MCF 10A (cell line): ENCODE results near the gene SLC18A3. TPM values are rescaled to one million over a fixed set of nuclear protein-coding genes. Genes with fewer than 3 reads are reported as not detected.

ENCODE experiments used
- BruUV-seq: library from RNA; stranded (reverse); fragments of 400-500 nt; replicated peaks from 2 replicates; lab custom pipeline; 2021; lab: Mats Ljungman, UMichigan
- CTCF ChIA-PET: fragments of 300-600 bp; sonication (Branson Sonifier 250); formaldehyde crosslinking; extraction: SDS; loops from one replicate; lab custom pipeline; 2021; ENCODE audit warnings: antibody characterized with exemption, inconsistent platforms; lab: Yijun Ruan, JAX
- POLR2A ChIA-PET: fragments of 300-600, 350-650 bp; sonication (Branson Sonifier 250); formaldehyde crosslinking; extraction: SDS; loops from one replicate; lab custom pipeline; 2020; ENCODE audit warnings: antibody characterized with exemption, inconsistent platforms; lab: Yijun Ruan, JAX
- DNase-seq: peaks from one replicate; pipeline ENCODE4 v3.0.0-alpha.2; 2018; ENCODE audit not compliant: unreplicated experiment
- H3K27ac Mint-ChIP-seq: one replicate; pipeline ENCODE4 v1.8.0; 2022; ENCODE audit warnings: mild to moderate bottlenecking, low read depth, mixed read lengths; ENCODE audit not compliant: unreplicated experiment
- H3K27me3 Mint-ChIP-seq: one replicate; pipeline ENCODE4 v1.8.0; 2022; ENCODE audit warnings: mixed read lengths; ENCODE audit not compliant: insufficient read depth, unreplicated experiment
- H3K36me3 Mint-ChIP-seq: one replicate; pipeline ENCODE4 v1.8.0; 2022; ENCODE audit warnings: mild to moderate bottlenecking, moderate library complexity, mixed read lengths; ENCODE audit not compliant: insufficient read depth, unreplicated experiment
- H3K4me1 Mint-ChIP-seq: one replicate; pipeline ENCODE4 v1.8.0; 2022; ENCODE audit warnings: mixed read lengths; ENCODE audit not compliant: insufficient read depth, unreplicated experiment
- H3K4me3 Mint-ChIP-seq: one replicate; pipeline ENCODE4 v1.8.0; 2022; ENCODE audit warnings: mild to moderate bottlenecking, moderate library complexity, mixed read lengths; ENCODE audit not compliant: unreplicated experiment
- H3K9me3 Mint-ChIP-seq: one replicate; pipeline ENCODE4 v1.8.0; 2022; ENCODE audit warnings: mixed read lengths; ENCODE audit not compliant: unreplicated experiment
- intact Hi-C: fragments of 100-400 bp; cut with micrococcal nuclease; formaldehyde crosslinking; loops from 2 replicates; pipeline ENCODE4 v1.14.1; 2022
- total RNA-seq: library from RNA; stranded (reverse); gene quantifications from 2 replicates; pipeline ENCODE4 v1.2.3, GENCODE V29; 2022
- TF ChIP-seq, protein P1 (sequence below): fragments of 200-600 bp; IDR thresholded peaks from one replicate; pipeline ENCODE4 v1.8.0; 2022; ENCODE audit warnings: antibody characterized with exemption, mild to moderate bottlenecking; ENCODE audit not compliant: unreplicated experiment

SLC18A3 gene
- total RNA-seq, 1 experiment from 2014 or later, result not detected

DNA sequence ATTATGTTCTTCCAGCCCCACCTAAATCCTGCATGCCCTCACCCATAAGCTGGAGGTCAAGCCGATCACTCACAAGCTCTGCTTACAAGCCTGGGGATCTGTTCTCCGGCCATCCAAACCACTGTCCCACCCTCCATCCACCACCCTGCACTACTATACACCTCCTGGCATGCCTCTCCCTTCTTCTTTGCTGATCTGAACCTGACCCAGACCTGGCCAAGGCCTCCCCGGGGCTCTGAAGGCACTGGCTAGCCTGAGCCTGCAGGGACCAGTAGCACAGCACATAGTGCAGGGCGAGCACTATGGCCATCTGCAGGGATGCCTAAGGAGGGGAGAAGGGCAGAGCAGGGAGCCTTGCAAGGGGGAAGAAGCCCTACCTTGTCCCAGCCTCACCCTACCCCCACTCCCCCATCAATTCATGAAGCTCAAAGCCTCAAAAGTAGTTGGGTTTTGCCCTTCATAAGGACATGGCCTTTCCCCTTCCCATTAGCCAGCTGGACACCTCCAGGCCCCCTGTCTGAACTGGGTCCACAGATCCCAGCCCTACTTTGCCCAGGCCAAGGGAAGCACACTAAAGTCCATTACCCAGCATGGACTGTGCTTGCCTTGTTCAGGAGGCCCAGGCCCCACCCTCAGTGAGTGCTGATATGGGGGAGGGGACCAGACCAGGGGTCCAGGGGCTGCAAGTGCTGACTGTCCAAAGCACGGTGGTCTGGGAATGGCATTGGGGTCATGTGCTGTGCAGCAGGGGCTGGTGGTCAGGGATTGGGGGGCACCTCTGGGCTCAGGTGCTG is 33.3 kb downstream of the SLC18A3 start:
- ChIA-PET CTCF (no interaction called here), POLR2A (interaction anchor here (0.7 to 1.3 kb wide), 3 partner anchors 19 to 1512 kb away, joined by 3 read pairs; partner anchors contain the start of gene ERCC6)
- no peak overlapping the region for H3K27ac Mint-ChIP-seq
- H3K4me1 Mint-ChIP-seq, result no peaks in the 10 kb centered on the region
- DNase-seq, result no peak
- intact Hi-C loops, result no loop called here
- no peak overlapping the region for H3K4me3 Mint-ChIP-seq
- H3K27me3 Mint-ChIP-seq, result peaks cover 38% of the 10 kb centered on the region
- H3K36me3 Mint-ChIP-seq, result no peaks in the 10 kb centered on the region
- TF ChIP-seq, protein P1, sequence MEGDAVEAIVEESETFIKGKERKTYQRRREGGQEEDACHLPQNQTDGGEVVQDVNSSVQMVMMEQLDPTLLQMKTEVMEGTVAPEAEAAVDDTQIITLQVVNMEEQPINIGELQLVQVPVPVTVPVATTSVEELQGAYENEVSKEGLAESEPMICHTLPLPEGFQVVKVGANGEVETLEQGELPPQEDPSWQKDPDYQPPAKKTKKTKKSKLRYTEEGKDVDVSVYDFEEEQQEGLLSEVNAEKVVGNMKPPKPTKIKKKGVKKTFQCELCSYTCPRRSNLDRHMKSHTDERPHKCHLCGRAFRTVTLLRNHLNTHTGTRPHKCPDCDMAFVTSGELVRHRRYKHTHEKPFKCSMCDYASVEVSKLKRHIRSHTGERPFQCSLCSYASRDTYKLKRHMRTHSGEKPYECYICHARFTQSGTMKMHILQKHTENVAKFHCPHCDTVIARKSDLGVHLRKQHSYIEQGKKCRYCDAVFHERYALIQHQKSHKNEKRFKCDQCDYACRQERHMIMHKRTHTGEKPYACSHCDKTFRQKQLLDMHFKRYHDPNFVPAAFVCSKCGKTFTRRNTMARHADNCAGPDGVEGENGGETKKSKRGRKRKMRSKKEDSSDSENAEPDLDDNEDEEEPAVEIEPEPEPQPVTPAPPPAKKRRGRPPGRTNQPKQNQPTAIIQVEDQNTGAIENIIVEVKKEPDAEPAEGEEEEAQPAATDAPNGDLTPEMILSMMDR, result no peak
- H3K9me3 Mint-ChIP-seq, result no peaks in the 10 kb centered on the region
- no TSS peak for BruUV-seq

GRCh38 chr10:49644035-49644646 is 34.0 kb downstream of the SLC18A3 start:
- Mint-ChIP-seq H3K4me3 (no peak overlapping the region), H3K36me3 (no peaks in the 10 kb centered on the region), H3K9me3 (no peaks in the 10 kb centered on the region), H3K27me3 (peaks cover 33% of the 10 kb centered on the region), H3K27ac (no peak overlapping the region), H3K4me1 (no peaks in the 10 kb centered on the region)
- CTCF ChIA-PET, result interaction anchor here (0.6 kb wide), 1 partner anchor 1280 kb away, joined by 4 read pairs; no protein-coding TSS in a partner anchor
- intact Hi-C loops, result no loop called here
- DNase-seq, result no peak
- BruUV-seq, result no TSS peak
- POLR2A ChIA-PET, result interaction anchor here (0.7 to 0.8 kb wide), 2 partner anchors 20 to 1511 kb away, joined by 3 read pairs; no protein-coding TSS in a partner anchor
- TF ChIP-seq, protein P1, result no peak

- TF ChIP-seq, protein P1, result no peak
Observed at GRCh38 chr10:49645417-49645816, 35.3 kb downstream of the SLC18A3 start.

More at GRCh38 chr10:49645417-49645816, 35.3 kb downstream of the SLC18A3 start:
- no peaks in the 10 kb centered on the region for H3K36me3 Mint-ChIP-seq
- H3K9me3 Mint-ChIP-seq, result no peaks in the 10 kb centered on the region
- H3K4me1 Mint-ChIP-seq, result no peaks in the 10 kb centered on the region
- no peak overlapping the region for H3K27ac Mint-ChIP-seq
- no peak for DNase-seq
- intact Hi-C loops, result no loop called here
- ChIA-PET CTCF (interaction anchor here (0.5 kb wide), 1 partner anchor 77 kb away, joined by 3 read pairs; no protein-coding TSS in a partner anchor), POLR2A (no interaction called here)
- H3K27me3 Mint-ChIP-seq, result peaks cover 21% of the 10 kb centered on the region
- BruUV-seq, result no TSS peak
- H3K4me3 Mint-ChIP-seq, result no peak overlapping the region
